ENCODE measurements around the gene MED22.

MED22 gene

DNA sequence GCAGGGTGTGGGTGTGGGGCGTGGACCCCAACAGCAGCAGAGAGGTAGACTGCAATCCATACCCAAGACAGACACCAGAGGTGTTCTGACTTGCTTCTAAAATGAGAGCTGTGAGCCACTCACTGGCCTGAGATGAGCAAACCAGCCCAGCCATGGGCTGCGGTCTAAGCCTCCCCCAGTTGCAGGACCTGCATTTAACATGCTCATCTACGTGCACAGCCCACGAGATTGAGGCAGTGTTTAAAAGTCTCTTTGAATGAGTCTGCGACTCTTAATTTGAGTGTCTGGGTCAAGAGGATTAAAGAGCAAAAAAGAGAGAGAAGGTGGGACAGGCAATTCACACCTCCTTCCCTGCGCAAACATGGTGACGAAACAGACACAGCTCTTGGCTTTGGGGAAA, 22.0 kb upstream of the MED22 start:
- FAIRE-seq: no peak
- TF ChIP-seq POLR2A (IDR thresholded peaks at IDR 0.05; ENCODE audit: low read depth, low read length): no peak
- no peak for DNase-seq (ENCODE audit: insufficient read length, low spot score)

DNA sequence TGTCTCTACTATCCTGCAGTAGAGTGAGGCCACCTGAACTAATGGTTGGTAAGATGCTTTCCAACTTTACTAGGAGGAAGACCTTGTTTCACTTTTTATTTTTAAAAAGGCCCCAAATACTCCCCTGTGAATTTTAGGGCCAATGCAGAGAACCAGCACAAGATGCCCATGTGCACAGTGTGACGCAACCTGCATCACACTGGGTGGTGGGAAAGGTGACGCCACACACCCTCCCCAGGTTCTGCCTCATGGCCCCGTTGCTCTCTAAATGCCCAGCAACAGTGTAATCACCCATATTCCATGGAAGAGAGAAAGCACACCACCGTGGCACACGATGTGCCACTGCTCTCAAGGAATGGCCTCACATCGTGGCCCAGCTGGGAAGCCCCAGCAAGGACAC, 21.5 kb upstream of the MED22 start:
- no peak for TF ChIP-seq POLR2A (IDR thresholded peaks at IDR 0.05; ENCODE audit: low read depth, low read length)
- FAIRE-seq (no peak), DNase-seq (ENCODE audit: insufficient read length, low spot score) (no peak)

DNA sequence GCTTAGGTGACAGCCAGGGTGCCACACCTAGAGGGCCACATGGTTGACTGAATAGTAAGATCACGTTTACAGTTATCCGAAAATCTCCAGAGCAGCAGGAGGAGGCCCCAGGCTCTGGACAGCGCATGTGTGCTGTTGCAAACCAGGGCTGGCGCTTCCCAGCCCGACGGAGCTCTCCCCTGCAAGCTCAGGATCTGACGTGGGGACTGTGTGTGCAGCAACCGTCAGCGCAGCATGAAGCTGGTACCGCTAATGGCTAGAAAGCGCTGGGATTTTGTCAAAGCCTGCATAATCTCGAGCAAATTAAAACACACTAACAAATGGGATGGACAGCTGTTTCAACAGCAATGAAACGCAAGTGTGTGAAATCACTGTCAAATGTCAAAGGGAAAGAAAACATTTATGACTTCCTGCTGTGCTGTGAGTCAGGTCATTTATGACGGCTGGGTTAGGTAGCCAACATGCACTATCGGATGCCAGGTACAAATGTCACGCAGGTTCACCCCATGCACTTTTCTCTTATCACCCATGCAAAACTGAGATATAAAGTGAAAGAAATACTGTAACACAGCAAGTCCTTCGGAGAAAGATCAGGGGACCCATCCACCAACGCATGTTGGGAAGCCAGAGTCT, 20.4 kb upstream of the MED22 start:
- TF ChIP-seq POLR2A (IDR thresholded peaks at IDR 0.05; ENCODE audit: low read depth, low read length): no peak
- DNase-seq (ENCODE audit: insufficient read length, low spot score): no peak
- no peak for FAIRE-seq

DNA sequence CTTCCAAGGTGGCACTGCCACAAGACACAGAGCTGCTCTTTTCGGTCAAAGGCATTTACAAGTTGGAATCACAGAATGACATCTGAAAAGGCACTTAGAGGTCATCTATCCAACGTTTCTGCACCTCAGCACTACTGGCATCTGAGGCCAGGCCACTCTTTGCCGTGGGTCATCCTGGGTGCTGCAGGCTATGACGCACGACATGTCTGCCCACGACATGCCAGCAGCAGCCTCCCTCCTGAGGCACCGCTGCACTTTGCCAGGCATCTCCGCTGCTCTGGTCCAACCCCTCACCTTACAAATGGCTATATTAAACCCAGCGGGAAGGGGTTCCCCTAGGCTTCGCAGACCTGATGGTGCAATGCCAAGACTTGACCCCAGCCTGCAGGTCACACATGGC, 19.8 kb upstream of the MED22 start:
- no peak for FAIRE-seq
- no peak for TF ChIP-seq POLR2A (IDR thresholded peaks at IDR 0.05; ENCODE audit: low read depth, low read length)
- DNase-seq (ENCODE audit: insufficient read length, low spot score): no peak

DNA sequence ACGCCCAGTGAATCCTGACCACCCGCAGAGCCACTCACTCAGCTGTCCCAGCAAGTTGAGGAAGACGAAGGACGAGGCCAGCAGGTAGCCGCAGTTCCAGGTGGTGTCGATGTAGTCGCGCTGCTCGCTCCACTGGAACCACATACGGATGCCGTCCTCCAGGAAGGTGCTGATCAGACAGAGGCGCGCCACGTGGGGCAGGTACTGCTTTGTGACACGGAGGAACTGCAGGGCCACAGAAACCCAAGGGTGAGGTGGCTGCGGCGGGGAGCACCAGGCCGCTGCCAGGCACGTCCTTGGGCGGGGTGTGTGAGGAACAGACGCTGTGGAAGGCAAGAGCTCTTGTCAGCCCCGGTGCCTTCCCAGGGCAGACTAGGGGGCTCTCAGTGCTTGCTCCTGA, 19.3 kb upstream of the MED22 start:
- no peak for TF ChIP-seq POLR2A (IDR thresholded peaks at IDR 0.05; ENCODE audit: low read depth, low read length)
- no peak for DNase-seq (ENCODE audit: insufficient read length, low spot score)
- FAIRE-seq: no peak

DNA sequence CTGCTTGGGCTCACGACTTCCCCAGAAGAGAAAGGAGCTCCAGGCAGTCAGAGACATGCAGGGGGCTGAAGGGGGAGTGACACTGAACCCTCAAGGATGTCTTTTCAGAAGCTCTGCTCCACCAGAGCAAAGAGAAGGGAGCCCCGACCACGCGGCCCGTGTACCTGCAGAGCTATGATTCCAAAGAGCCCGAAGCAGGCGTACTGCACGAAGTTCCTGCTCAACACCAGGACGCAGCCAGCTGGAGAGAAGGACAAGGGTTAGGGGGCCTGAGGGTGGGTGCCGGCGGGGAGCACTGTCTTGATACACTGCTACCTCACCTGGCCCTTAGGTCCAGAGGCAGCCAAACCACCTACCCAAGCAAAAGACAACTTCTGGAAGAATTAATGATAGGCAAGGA, 18.5 kb upstream of the MED22 start:
- DNase-seq (ENCODE audit: insufficient read length, low spot score): no peak
- no peak for FAIRE-seq
- no peak for TF ChIP-seq POLR2A (IDR thresholded peaks at IDR 0.05; ENCODE audit: low read depth, low read length)

DNA sequence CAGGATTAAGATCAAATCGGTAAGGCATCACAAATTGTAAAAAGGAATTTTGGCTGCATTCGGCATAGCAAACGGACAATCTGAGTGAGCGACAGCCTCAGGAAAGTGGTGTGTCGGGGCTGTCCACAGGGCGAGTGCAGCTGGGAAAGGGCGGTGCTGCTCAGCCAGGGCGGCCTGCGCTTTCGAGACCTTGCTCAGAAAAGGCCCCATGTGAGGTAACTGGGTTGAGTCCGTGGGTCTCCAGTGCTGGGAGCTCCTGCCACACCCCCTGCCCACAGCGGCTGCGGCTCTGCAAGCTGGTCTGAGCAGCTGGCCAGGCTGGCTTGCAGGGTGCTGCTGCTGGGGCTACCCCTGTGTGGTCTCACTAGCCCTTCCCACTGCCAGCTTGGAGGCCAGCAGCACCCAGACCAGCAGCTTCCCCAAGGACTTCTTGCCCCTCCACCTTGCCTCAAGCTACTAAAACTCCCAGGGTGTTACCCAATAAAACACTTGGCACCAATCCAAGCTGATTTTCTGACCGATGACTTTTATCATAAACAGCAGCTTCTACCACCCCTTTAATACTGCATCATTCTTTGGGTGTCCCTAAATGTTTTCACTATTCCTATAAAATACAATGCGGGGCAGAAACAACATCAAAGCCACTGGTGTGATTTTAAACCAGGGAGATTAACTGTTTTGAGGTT, 14.6 kb upstream of the MED22 start:
- FAIRE-seq (no peak), DNase-seq (ENCODE audit: insufficient read length, low spot score) (no peak)
- TF ChIP-seq POLR2A (IDR thresholded peaks at IDR 0.05; ENCODE audit: low read depth, low read length): no peak

DNA sequence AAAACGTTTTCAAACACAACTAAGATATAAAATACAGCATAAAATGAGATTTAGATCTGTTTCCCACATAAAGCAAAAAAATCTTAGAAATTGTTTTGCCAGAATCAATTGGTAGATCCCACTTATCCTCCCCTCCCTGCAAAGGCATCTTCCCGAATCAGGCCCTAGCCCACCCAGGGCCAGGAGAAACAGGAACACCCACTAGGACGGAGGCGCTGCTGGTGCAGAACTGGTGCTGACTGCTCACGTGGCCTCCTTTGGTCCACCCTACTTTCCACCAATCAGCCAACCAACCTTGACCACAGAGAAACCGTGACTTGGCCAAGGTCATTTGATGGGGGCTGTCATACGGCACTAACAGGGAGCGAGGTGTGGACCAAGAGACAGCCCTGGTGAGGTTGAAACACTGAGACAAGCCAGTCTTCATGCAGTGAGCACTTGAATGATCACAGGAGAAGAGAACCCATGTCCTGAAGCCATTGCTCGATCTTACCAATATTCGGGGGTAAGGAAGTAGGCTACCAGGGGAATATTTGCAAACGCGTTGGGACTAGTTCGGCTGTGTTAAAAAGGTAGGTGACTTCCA, 13.7 kb upstream of the MED22 start:
- FAIRE-seq (no peak), DNase-seq (ENCODE audit: insufficient read length, low spot score) (no peak)
- TF ChIP-seq POLR2A (IDR thresholded peaks at IDR 0.05; ENCODE audit: low read depth, low read length): no peak

DNA sequence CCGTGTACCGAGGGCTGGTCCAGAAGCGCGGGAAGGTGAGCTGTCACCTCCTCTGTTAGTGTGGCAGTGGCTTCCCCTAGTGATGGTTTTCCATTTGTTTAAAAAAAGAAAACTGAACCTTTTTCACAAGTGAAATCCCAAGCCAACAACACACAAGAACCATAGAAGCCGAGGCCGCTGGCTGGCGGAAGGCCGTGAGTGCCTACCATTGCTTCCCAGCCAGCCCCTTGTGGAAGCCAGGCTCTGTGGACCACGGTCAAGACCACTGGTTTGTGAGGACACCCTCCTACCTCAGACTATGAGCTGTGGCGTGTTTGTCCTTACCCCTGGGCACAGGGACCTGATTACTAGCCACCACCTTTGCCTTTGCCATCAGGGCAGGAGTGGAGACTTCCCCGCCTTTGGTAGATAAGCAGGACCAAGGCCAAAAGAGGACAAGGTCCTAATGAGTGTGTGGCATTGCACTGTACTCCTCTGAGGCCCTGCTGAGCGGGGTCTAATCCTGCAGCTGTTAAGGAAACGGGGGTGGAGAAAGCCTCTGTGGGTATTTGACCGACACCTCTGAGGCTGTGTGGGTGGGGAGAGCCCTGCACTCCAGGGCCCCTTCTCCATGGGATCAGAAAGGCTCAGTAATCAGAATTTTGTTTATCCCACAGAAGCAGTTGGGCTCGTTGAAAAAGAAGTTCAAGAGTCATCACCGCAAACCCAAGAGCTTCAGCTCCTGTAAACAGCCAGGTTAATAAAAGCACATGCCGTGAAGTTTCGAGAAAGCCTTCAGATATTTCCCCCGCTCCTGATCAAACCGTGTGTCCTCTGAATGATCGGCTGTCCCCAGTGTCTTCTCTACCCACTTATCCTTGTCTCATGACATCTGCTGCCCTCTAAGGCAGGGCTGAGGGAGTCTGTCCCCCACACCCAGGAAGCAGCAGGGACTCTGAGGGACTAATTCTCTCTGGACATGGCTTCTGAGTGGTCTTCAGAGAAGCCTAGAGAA, 12.8 kb upstream of the MED22 start:
- no peak for DNase-seq (ENCODE audit: insufficient read length, low spot score)
- FAIRE-seq: no peak

DNA sequence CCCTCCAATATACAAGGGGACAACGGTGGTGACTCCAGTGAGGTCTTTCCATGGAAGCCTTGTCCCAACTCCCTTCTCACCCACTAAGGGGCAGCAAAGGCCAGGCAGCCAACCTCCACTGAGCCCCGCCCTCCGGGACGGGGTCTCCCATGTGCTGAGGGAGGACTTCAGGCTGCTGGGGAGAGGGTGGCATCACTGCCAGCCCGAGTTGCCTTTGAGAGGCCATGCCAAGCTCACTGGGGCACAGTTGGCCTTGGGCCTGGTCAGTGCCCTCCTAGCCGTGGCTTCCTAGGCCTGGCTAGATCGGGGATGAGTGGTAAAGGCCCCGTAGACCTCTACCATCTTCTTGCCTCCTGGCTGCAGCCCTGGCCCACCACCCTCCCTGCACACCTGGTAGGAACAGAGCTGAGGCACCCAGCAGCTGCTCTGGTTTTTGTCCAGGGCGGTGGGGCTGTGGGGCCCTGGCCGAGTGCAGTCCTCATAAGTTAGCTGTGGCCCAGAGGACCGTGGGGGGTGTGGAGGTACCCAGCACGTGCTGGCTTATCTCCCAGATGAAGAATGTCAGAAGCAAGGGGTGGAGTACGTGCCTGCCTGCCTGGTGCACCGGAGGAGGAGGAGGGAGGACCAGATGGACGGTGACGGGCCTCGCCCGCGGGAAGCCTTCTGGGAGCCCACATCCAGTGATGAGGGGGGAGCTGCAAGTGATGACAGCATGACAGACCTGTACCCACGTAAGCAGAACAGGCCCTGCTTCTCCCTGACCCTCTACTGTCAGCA, 11.7 kb upstream of the MED22 start:
- TF ChIP-seq POLR2A (IDR thresholded peaks at IDR 0.05; ENCODE audit: low read depth, low read length): no peak
- FAIRE-seq: no peak
- DNase-seq (ENCODE audit: insufficient read length, low spot score): no peak

More for the DNA sequence above, 12.8 kb upstream of the MED22 start:
- TF ChIP-seq POLR2A (IDR thresholded peaks at IDR 0.05; ENCODE audit: low read depth, low read length): no peak

DNA sequence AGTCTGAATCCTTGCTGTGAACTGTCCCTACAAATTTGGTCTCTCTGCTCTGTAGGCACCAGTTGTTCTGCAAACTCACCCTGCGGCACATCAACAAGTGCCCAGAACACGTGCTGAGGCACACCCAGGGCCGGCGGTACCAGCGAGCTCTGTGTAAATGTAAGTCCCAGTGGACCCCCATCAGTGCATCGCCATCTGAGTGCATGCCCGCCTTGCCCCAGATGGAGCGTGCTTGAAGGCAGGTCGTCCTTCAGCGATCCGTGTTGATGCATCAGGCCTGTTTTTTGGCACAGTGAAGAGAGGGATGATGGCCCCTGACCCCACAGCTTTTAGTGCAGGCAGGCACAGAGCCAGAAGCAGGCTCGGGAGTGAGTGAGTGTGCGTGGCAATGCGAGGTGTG, 9.7 kb upstream of the MED22 start:
- no peak for DNase-seq (ENCODE audit: insufficient read length, low spot score)
- TF ChIP-seq POLR2A (IDR thresholded peaks at IDR 0.05; ENCODE audit: low read depth, low read length): no peak
- FAIRE-seq: no peak

DNA sequence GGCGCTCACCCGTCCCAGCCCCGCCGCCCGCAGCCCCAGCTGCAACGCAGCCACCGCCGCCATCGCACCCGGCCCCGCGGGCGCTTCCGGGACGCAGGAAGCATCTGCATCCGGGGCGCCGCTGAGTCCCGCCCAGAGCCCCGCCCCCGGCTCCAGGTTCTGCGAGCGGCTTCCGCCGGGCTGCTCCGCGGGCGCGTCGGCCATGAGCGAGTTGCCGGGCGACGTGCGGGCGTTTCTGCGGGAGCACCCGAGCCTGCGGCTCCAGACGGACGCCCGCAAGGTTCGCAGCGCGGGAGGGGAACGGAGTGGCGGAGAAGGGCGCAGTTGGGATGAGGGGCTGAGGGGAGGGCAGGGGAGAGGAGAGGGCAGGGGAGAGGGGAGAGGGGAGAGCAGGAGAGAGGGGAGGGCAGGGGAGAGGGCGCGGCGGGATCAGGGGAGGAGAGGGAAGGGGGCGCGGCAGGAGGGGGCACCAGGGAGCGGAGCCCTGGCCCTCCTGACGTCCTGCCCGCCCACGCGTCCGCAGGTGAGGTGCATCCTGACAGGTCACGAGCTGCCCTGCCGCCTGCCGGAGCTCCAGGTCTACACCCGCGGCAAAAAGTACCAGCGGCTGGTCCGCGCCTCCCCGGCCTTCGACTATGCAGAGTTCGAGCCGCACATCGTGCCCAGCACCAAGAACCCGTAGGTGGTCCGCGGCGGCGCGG, 8.6 kb upstream of the MED22 start, which contains the start of the genes SURF1 and SURF2:
TSS of gene SURF1 (minus strand) at position 97 of the 701 bp plus-strand sequence. CDS start at position 63, 34 bp downstream.
TSS of gene SURF2 (plus strand) at position 160 of the 701 bp plus-strand sequence. CDS start at position 203, 43 bp downstream.
- peak; percentile 74 for TF ChIP-seq POLR2A (IDR thresholded peaks at IDR 0.05; ENCODE audit: low read depth, low read length)
- no peak for FAIRE-seq
- peak; percentile 94 for DNase-seq (ENCODE audit: insufficient read length, low spot score)
